Osteoblast (primary cell): Measurements from ENCODE around the gene SPSB3. TPM values are rescaled to one million over a fixed set of nuclear protein-coding genes. Genes with fewer than 3 reads are reported as not detected.

Source experiments
- DNase-seq: peaks from one replicate; pipeline ENCODE4 v3.0.0; 2011; ENCODE audit warnings: low spot score, mixed read lengths; ENCODE audit not compliant: insufficient read length; ENCODE audit errors: missing footprints
- H2AFZ ChIP-seq: 2 replicates; pipeline ENCODE4 v1.6.0; 2011; ENCODE audit warnings: mild to moderate bottlenecking, low read length
- H3K27ac ChIP-seq: 2 replicates; pipeline ENCODE4 v1.5.1; 2011; ENCODE audit warnings: mild to moderate bottlenecking, low read depth, low read length, moderate library complexity
- H3K27me3 ChIP-seq: 2 replicates; pipeline ENCODE4 v1.6.0; 2012; ENCODE audit warnings: mild to moderate bottlenecking, control low read depth, inconsistent platforms, low read length, moderate library complexity; ENCODE audit not compliant: insufficient read depth
- H3K36me3 ChIP-seq: 2 replicates; pipeline ENCODE4 v1.5.1; 2011; ENCODE audit warnings: mild to moderate bottlenecking, low read length, control low read depth, moderate library complexity; ENCODE audit not compliant: insufficient read depth
- H3K4me1 ChIP-seq: 2 replicates; pipeline ENCODE4 v1.5.1; 2011; ENCODE audit warnings: mild to moderate bottlenecking, low read length, control low read depth, moderate library complexity; ENCODE audit not compliant: insufficient read depth
- H3K4me2 ChIP-seq: 2 replicates; pipeline ENCODE4 v1.6.0; 2011; ENCODE audit warnings: mild to moderate bottlenecking, low read length; ENCODE audit not compliant: insufficient read depth
- H3K4me3 ChIP-seq: fragments of 200-600 bp; sonication (generic); 3 replicates; pipeline ENCODE4 v1.5.1; 2012; ENCODE audit warnings: mild to moderate bottlenecking, low read length, inconsistent platforms; ENCODE audit not compliant: insufficient read depth
- H3K79me2 ChIP-seq: 2 replicates; pipeline ENCODE4 v1.6.0; 2012; ENCODE audit warnings: mild to moderate bottlenecking, low read length, control low read depth, inconsistent platforms; ENCODE audit not compliant: insufficient read depth
- H3K9me3 ChIP-seq: 2 replicates; pipeline ENCODE4 v1.5.1; 2011; ENCODE audit warnings: low read depth, low read length, control low read depth
- H4K20me1 ChIP-seq: 2 replicates; pipeline ENCODE4 v1.6.0; 2012; ENCODE audit warnings: mild to moderate bottlenecking, low read length, control low read depth; ENCODE audit not compliant: insufficient read depth
- CTCF ChIP-seq: IDR thresholded peaks from 2 replicates; pipeline ENCODE4 v1.5.1; 2011; ENCODE audit warnings: mild to moderate bottlenecking, low read depth, low read length, moderate library complexity; ENCODE audit errors: extremely low read depth
- total RNA-seq: library from RNA; depleted of rRNA; stranded (reverse); fragments of >200 nt; gene quantifications from 2 replicates; pipeline ENCODE4 v1.2.3, GENCODE V29; 2012

Gene SPSB3
- total RNA-seq, 1 donor, result 42.3 TPM

DNA sequence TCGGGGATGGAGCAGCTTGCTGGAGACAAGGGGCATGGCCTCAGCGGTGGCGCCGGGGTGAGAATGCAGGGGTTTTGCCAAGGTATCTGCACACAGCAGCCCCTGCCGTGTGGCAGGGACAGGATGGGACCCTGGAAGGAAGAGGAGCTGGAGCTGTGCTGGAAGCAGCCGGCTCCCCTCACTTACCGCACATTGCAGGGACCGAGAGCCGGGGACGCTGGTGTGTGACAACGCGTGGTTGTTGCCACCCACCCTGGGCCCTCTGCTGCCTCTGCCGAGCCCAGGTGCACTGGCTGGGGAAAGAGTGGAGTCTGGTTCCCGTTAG, 3.4 kb upstream of the SPSB3 start:
- no peaks in the 10 kb centered on the region for H3K27me3 ChIP-seq
- TF ChIP-seq CTCF, result no peak
- peaks cover 18% of the 10 kb centered on the region for H3K36me3 ChIP-seq
- H3K4me1 ChIP-seq, result peaks cover 18% of the 10 kb centered on the region
- no peaks in the 10 kb centered on the region for H3K9me3 ChIP-seq
- peaks cover 35% of the 10 kb centered on the region for H4K20me1 ChIP-seq
- no peak overlapping the region for H2AFZ ChIP-seq
- H3K27ac ChIP-seq, result no peak overlapping the region
- no peak for DNase-seq
- H3K79me2 ChIP-seq, result peaks cover 52% of the 10 kb centered on the region
- no peak overlapping the region for H3K4me3 ChIP-seq
- H3K4me2 ChIP-seq, result no peak overlapping the region

GRCh38 chr16:1784977-1785845, 2.8 kb upstream of the SPSB3 start:
- no peak overlapping the region for H3K4me2 ChIP-seq
- H3K79me2 ChIP-seq, result peaks cover 53% of the 10 kb centered on the region
- H3K27ac ChIP-seq, result no peak overlapping the region
- H2AFZ ChIP-seq, result no peak overlapping the region
- H3K27me3 ChIP-seq, result no peaks in the 10 kb centered on the region
- DNase-seq, result peak; percentile 72
- H4K20me1 ChIP-seq, result peaks cover 35% of the 10 kb centered on the region
- no peak overlapping the region for H3K4me3 ChIP-seq
- H3K36me3 ChIP-seq, result peaks cover 22% of the 10 kb centered on the region
- H3K4me1 ChIP-seq, result peaks cover 19% of the 10 kb centered on the region
- TF ChIP-seq CTCF, result no peak
- no peaks in the 10 kb centered on the region for H3K9me3 ChIP-seq

DNA sequence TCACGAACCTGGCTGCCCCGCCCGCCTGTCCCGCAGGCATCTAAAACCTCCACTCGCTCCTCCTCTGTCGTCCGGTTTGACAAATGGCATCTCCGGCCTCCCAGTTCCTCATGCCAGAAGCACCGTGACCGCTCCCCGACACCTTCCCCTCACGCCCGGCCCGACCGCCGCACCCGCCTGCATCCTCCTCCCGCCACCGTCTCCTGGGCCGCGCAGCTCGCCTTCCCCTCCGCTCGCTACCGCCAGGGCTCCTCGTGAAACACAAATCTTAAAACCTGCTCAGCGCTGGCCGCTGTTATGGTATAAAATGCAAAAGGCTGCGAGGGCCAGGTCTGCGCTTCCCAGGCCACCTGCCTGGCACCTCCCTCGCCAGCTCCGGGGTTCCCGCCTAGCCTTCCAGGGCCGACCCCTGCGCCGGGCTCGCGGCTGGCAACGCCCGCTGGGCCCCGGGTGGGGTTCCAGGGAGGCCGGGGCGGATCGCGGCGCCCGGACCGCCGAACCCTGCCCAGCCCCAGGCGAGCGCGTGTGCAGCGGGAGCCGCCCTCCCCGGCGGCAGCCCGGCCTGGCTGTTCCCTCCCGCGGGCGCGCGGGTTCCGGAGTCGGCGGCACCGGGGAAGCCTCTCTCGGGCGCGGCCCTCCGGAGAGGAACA, 488 bp downstream of the SPSB3 start:
- no peak overlapping the region for H2AFZ ChIP-seq
- H3K79me2 ChIP-seq, result peaks cover 42% of the 10 kb centered on the region
- peak; percentile 97 for DNase-seq
- H3K4me3 ChIP-seq, result peak overlapping the region; percentile 96
- H3K36me3 ChIP-seq, result peaks cover 24% of the 10 kb centered on the region
- peak overlapping the region; percentile 12 for H3K27ac ChIP-seq
- no peaks in the 10 kb centered on the region for H3K27me3 ChIP-seq
- peak overlapping the region; percentile 86 for H3K4me2 ChIP-seq
- H3K9me3 ChIP-seq, result no peaks in the 10 kb centered on the region
- no peak for TF ChIP-seq CTCF
- H4K20me1 ChIP-seq, result peaks cover 43% of the 10 kb centered on the region
- peaks cover 19% of the 10 kb centered on the region for H3K4me1 ChIP-seq

- TF ChIP-seq CTCF, result no peak
- peak; percentile 89 for DNase-seq
- H2AFZ ChIP-seq, result no peak overlapping the region
- H3K4me1 ChIP-seq, result peaks cover 19% of the 10 kb centered on the region
- H3K9me3 ChIP-seq, result no peaks in the 10 kb centered on the region
- H4K20me1 ChIP-seq, result peaks cover 39% of the 10 kb centered on the region
- no peak overlapping the region for H3K27ac ChIP-seq
- H3K4me2 ChIP-seq, result peak overlapping the region; percentile 86
- peak overlapping the region; percentile 96 for H3K4me3 ChIP-seq
- no peaks in the 10 kb centered on the region for H3K27me3 ChIP-seq
- H3K36me3 ChIP-seq, result peaks cover 26% of the 10 kb centered on the region
- peaks cover 38% of the 10 kb centered on the region for H3K79me2 ChIP-seq
Observed at GRCh38 chr16:1781254-1781653, 1.1 kb downstream of the SPSB3 start.
